HG03432 (cell line): Measurements from ENCODE around the gene LYST.
"Not testable (repeated sequence)": the region's sequence is repeated elsewhere in the genome, so short reads cannot be mapped to it uniquely, and the experiment has no call there.

Experiments
- ATAC-seq: cut with Tn5 transposase; IDR thresholded peaks from one replicate; pipeline ENCODE4 v1.9.1; 2021; ENCODE audit warnings: mild to moderate bottlenecking, moderate library complexity; ENCODE audit not compliant: unreplicated experiment

LYST gene

DNA sequence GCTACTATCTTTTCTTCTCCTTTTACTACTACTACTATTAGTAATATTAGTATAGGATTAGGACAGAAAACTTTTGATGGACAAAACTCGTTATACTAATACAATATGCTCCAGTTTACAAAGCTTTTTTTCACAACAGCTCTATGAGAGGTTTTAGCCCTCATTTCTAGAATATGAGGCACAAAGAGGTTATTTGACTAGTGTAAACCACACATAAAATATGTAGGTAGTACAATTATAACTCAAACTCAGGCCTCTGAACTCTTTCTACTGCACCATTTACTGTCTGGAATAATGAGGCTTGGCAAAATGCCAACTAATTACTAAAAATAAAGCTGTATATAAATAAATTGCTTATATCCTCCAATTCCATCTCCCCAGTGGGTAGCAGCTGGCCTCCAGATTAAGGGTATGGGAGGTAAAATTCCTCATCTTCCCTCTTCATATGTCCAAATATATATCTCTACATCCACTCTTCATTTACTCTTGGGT is 99.9 kb downstream of the LYST start:
- no peak for ATAC-seq

DNA sequence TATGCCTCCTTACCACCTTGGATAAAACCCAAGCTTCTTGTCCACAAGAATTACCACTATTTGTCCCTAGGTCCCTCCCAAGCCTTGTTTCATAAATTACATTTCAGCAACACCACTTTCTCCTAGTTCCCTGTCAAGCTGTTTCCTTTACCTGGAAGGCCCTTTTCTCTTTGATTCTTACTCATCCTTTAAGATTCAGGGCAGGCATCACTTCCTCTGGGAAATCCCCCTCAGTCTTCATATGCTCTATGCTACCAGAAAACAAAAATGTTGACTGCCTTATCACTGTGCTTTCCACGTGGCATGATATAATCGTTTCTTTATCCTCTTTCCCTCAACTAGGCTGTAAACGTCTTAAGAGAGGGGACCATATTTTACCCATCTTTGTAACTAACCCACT is 102.7 kb downstream of the LYST start:
- peak; percentile 57 for ATAC-seq

DNA sequence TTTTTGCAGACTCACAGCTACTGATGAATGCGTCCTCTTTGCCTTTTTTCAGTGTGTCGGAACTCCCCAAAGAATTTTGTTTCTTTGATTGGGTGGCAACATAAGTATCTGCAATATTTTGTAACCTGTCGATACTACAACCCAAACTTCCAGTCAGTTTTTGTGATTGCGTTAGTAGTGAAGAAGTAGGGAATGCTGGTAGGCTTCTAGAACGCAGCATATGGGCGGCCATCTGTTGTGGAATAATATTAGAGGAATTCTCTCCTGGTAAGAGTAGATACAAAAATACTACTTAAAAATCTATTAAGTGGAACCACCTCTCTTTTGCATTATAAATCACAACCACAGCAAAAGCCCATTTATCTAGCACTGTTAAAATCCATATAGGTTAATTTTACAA is 107.4 kb downstream of the LYST start:
- no peak for ATAC-seq

DNA sequence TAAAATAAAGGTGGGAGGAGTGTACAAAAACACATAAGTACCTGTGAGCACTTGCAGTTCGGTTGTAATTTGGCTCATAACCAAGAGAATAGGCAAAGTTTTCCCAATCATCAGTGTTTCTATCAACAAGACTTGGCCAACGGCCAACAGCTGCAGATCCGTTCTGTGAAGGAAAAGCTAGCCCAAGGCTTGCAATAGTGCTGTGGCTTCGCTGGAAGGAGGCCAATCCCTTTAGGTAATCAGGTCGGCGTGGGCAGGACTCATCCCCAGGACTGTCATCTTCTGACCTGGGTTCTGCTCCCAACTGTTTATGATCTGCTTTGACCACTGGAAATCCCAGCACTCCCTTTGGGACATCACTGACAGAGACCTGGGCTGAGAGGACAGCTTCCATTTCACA is 107.8 kb downstream of the LYST start:
- ATAC-seq, result no peak

DNA sequence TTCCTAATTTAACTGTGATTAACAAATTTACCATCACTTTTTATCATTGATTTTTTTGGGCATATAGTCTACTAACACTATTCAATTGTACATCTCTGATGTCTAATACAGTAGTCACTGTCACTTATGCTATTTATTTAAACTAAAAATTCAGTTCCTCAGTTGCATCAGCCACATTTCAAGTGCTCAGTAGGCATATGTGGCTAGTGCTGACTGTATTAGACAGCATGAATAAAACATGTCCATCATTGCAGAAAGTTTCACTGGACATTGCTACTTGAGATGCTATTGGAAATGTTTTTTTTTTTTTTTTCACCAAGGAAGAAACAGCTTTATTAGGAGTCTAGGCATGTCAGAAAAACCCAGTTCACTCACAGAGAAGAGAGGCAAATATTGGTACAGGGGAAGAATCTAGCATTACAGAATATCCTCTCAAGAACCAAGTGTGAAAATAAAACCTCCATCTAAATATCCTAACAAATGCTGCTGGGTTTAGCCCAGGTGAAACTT is 109.1 kb downstream of the LYST start:
- ATAC-seq, result no peak

DNA sequence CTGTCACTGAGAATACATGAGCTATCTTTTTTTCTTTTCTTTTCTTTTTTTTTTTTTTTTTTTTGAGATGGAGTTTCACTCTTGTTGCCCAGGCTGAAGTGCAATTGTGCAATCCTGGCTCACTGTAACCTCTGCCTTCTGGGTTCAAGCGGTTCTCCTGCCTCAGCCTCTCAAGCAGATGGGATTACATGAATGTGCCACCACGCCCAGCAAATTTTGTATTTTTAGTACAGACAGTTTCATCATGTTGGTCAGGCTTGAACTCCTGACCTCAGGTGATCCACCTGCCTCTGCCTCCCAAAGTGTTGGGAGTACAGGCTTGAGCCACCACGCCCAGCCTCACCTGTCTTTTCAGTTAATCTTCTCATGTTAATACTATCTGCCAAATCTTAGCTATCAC is 112.5 kb downstream of the LYST start:
- not testable (repeated sequence) for ATAC-seq

DNA sequence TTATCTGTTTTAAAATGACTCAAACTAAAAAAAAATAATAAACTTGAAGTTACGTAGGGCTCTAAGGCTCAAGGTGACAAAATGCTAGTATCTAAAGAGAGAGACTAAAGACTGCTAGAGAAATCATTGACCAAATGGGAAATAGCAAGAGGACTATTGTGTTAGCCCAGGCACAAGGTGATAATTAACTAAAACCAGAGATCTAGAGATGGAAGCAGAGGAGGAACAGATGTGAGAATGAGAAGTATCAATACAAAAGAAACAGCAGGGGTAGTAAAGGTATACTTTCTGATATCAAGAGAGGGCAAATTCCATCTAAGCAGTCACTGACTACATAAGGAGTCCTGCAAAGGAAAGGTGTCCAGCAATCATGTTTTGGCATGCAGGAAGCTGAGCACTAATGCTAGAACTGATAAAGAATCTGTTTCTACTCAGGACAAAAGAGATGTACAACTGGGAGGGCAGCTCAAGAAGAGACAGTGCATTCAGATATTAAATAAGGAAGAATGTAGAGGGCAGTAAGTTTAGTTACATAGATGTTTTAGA is 116.9 kb downstream of the LYST start:
- ATAC-seq, result no peak

DNA sequence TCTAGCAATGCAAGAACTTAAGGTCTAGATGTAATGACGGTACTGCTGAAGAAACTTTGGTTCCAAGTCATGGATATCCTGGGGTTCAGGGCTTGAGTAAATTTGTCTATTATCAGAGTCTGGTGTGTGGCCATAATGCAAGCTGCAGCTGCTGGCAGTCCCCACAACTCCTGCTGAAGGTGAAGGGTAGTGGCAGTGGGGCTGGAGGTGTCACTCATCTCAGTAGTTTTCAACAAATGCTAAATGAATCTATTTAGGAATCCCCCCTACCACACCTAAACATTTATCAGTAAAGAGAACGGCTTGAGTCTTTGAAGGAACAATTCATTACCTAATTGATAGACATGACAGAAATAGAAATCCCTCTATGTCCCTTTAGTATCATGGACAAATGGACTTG is 118.0 kb downstream of the LYST start:
- no peak for ATAC-seq

DNA sequence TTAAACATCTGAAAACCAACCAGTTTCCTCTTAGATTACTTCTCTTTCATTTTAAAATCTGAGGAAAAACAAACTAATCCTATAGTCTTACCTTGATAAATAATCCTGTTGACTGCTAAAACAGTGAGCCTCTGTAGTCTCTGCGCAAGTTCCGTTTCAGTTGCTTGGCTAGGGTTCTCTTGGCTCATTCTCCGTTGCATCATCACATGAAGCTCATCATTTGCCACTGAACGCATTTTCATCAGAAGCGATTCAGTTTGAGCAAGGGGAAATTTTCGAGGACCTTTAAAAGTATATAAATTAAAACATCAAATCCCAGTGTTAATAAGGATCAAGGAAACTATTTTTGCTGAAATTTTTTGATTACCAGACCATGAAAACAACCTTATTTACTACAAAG is 120.5 kb downstream of the LYST start:
- no peak for ATAC-seq

DNA sequence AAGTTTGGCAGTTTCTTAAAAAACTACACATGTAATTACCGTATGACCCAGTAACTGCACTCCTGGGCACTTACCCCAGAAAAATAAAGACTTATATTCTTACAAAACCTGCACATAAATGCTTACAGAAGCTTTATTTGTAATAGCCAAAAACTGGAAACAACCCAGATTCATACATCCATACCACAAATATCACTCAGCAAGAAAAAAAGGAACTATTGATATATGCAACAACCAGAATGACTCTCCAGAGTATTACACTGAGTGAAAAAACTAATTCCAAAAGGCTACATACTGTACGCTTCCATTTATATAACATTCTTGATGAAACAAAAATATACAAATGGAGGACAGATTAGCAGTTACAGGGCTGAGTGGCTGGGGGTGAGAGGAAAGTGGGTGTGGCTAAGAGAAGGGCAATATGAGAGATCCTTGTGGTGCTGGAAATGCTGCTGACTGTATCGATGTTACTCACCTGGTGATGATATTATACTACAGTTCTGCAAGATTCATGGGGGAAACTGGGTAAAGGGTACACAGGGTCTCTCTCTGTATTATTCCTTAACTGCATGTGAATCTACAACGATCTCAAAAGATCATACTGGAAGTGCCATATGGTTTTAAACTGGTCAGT is 121.1 kb downstream of the LYST start:
- ATAC-seq, result no peak

DNA sequence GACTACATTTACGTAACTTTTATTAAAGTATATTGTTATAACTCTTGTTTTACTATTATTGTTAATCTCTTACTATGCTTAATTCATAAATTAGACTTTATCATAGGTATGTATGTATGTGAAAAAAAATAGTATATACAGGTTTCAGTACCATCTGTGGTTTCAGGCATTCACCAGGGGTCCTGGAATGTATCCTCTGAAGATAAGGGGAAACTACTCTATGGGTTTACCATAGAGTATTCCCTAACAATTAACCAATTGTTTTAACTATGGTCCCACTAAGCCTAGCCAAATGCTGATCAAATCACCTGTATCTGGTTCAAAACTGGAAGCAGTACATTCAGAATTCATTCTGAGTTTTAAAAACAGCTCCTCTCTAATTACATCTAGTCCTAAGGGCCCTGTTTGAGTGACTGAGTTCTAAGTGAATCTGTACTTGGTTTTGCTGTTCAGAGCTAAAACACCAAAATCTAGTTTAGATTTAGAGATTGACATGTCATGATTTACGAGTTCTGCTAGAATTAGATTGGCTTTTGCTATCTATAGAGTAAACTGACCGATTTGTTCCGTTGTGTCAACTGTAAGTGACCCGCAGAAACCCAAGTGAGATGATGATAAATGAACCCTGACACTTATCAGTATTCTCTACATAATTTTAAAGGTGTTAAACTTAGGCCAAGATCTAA is 123.6 kb downstream of the LYST start:
- ATAC-seq, result no peak

DNA sequence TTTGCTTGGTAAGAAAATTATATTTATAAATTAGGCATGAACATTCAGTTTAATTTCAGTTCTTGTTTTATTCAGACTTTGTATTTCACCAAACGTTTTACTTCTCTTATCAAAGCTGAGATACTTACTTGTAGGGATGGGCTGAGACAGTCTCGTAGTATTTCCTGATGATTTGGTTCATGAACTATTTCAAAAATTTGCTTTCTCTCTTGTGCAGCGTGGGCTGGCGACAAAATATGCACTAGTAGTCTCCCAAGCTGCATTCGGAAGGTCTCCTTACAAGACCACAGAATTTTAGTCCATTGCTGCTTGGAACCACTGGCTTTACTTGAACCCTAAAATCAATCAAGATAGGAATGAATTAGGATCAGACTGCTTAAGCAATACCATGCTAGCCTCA is 125.4 kb downstream of the LYST start:
- no peak for ATAC-seq

DNA sequence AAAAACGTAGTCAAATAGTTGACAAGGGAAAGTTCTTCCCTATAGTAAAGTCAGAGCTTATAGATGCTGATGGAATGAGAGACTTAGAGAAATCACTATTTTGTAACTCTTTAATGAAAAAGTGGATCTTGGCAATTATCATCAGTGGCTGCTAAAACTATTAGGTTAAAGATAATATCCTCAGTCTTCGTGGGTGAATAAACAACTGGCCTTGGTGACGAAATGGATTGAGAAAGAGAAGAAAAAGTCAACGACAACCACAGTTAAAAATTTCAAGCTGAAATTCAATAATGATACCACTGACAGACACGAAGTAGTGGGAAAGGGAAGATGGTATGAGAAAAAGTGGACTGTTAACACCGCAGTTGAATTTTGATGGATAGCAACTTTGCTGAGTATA is 127.1 kb downstream of the LYST start:
- no peak for ATAC-seq

DNA sequence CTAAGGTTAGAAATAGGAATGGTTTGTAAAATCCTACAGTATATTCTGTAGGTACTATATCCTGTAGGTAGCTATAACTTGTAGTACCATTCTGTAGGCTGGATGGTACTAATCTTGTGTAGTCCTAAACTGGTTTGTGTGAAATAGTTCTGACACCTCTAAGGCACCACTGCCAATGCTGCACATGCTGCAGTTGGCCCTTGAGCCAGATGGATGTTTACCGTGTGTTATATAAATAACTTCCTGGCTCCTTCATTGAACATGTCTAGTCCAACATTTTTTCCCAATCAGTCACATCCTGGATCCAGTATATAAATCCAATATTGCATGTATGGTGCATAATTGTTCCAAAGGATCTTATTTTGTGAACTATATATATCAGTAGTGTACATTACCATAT is 127.6 kb downstream of the LYST start:
- ATAC-seq, result no peak

DNA sequence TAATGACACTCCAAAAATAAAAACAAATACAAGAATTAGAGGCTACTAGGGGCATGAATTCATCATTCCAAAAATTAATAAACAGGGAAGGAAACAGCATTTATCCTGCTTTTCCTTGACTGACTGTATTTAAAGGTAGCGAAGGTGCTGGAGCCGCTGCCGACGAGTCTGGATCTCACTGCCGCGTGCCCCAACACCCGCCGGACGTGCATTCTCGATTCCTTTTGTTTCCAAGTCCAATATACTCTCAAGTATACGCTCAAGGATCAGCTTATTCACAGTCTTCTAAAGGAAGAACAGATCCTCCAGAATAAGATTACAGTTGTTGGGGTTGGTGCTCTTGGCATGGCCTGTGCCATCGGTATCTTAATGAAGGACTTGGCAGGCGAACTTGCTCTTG is 129.0 kb downstream of the LYST start:
- ATAC-seq, result no peak

DNA sequence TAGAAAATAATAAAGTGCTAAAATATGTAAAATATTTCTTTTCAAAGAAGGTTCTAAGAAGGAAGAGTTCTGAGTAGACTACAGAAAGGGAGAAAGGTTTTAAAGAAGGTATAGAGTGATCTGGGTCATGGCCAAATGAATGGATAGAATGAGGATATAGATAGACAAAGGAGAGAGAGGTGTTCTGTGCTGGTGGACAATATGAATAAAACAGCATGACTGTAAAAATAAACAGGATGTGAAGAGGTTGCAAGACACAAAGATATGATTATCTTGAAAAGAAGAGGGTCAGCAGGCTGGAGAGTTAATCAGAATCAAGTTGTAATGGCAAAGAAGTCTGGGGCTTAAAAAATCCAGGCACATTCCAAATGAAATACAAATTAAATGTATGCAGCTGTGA is 130.4 kb downstream of the LYST start:
- no peak for ATAC-seq

DNA sequence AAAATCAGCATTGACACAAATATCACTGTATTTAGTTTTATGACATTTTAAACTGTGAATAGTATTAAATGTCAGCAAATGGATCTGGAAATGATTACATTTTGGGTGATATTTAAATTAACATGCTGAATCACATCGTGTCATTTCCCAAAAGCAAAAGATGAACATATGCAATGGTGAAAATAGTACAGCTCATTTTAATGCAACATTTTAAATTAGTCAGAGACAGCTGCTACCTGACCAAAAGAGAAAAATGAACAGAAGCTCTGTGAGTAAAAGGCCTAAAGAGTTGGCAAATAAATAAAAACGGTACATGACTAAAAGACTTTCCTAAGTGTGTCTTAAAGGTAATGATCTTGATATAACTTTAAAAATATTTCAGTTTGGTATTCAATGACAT is 131.1 kb downstream of the LYST start:
- no peak for ATAC-seq

DNA sequence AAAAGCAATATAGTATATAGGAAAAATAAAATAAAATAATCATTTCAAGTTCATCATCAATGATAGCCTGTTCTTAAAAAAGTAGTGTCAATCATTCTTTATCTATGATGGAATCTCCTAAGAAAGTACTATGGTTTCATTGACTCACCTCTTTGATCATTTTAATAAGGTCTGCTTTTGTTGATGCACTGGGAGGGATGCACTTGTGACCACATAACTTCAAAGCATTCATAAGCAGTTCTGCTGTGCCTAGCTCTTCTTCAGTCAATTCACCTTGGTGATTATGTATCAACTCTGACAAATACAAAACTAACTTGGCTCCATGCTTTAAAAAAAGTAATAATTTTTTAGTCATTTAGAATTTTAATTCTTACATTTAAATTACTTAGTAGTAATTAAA is 132.4 kb downstream of the LYST start:
- no peak for ATAC-seq

DNA sequence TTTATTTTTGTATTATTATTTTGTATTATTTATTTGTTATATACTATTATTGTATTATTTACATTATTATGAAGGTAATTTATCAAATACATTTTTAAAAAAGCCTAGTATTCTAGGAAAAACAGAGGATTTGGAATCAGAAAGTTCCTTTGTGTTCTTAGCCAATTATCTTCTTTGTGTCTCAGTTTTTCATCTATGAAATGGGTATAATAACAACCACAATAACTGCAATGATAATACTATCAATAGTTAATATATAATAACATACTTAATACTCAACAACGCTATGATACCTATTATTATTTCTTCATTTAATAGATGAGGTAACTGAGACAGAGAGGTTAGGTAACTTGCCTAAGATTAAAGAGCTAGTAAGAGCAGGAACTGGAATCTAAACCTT is 136.7 kb downstream of the LYST start:
- ATAC-seq, result no peak

DNA sequence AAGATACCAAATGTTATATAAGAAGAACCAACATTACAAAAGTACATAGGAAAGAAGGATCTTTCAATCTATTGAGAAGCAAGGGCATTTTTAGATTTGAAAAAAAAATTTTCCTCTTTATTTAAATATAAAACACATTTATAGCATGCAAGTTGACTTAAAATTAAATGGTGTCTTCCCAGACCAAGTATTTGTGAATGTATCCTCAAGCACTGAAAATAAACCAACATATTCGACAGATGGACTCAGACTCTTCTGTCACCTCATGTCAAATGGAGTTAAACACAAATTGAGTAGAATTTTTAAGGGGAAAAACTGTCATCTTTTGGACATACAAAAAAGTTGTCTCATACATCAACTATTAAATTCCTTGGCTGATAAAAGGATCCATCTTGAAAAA is 140.1 kb downstream of the LYST start:
- ATAC-seq, result no peak

DNA sequence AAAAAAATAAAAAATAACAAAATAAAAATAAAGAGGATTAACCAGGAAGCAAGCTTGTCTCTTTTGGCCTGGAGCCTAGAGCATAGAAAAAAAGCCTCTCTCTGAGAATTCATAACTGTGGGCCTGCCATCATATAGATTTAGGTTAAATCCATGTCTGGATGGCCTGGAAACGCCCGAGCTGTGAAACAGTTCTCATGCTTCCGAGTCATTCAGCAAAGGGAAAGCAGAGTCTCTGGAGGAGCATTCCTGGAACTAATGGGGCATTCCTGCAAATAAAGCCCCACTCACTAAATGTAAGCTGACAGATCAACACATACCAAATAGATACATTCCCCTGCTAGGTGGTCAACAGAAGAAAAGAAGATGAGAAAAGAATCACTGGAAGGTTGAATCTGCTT is 141.3 kb downstream of the LYST start:
- ATAC-seq, result no peak

DNA sequence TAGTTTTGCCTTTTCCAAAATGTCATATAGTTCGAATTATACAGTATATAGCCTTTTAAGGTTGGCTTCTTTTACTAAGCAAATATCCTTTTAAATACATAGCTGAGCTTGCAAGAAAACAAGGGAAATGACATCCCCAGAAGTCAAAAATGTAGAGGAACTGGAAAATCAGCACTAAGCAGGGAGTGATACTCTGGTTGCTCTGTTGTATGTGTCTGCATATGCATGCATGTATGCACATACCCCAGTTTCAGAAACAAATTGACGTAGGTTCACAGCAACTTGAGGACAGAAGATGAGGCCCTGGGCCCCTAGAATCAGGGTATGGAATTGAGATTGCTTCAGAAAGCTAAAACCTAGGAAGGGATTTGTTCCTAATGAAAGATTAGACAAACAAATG is 142.0 kb downstream of the LYST start:
- ATAC-seq, result no peak
